Measurements from ENCODE around the gene AKIRIN2. TPM values are rescaled to one million over a fixed set of nuclear protein-coding genes. Genes with fewer than 3 reads are reported as not detected.
"Not testable (repeated sequence)": the region's sequence is repeated elsewhere in the genome, so short reads cannot be mapped to it uniquely, and the experiment has no call there.

The AKIRIN2 gene
- total and polyA plus RNA-seq, 4 donors: 23.2 to 110 (median 60.8) TPM

DNA sequence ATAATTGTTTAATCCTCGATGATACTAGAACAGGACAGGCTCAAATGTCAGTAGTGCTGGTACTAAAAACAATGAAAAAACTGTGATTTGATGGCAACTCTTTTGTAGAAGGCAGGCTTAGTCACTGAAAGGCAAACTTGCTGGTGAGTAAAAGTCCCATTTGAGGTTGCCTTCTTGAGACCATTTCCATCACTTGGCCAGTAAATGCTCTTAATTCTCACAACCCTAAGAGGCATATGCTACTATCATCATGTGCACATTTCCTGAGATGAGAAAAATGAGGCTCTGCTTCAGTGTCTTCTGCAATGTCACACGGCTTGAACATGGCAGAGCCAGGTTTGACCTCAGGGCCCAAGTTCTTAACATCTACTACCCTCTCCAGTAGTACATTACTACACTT lies 9.9 kb downstream of the AKIRIN2 start:
- H3K9me3 ChIP-seq (ENCODE audit: control insufficient read depth, insufficient read depth, low read length): no peaks in the 10 kb centered on the region
- no peak overlapping the region for H3K27ac ChIP-seq (ENCODE audit: low read depth, low read length)
- H3K36me3 ChIP-seq (ENCODE audit: control insufficient read depth, insufficient read depth, low read length): peaks cover 6% of the 10 kb centered on the region
- DNase-seq (ENCODE audit: low read depth in 4 of 6, low spot score in 6 of 6): no peak
- no peak overlapping the region for H3K4me3 ChIP-seq (ENCODE audit: low read depth, low read length)
- no CpG with 5 or more reads among the region's 2 CpGs for WGBS (ENCODE audit: insufficient coverage)
- peaks cover 22% of the 10 kb centered on the region for H3K4me1 ChIP-seq (ENCODE audit: control insufficient read depth, insufficient read depth, low read length)
- no peaks in the 10 kb centered on the region for H3K27me3 ChIP-seq (ENCODE audit: control insufficient read depth, insufficient read depth, low read length)

DNA sequence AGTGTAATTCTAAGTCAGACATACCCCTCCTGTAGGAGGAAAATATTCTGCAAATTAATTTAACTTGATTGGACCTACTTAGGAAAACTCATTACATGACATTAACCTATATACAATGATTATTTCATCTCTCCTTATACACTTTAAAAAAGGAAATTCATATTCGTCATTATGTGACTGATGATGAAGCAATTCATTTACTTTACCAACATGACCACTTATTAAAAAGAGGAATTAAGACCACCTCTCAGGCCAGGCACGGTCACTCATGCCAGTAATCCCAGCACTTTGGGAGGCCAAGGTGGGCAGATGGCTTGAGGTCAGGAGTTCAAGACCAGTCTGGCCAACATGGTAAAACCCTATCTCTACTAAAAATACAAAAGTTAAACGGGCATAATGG lies 11.6 kb downstream of the AKIRIN2 start:
- 100% methylated on average over 1 of the region's 3 CpGs for WGBS (ENCODE audit: insufficient coverage)
- DNase-seq (ENCODE audit: low read depth in 4 of 6, low spot score in 6 of 6): no peak
- Histone ChIP-seq H3K9me3 (ENCODE audit: control insufficient read depth, insufficient read depth, low read length) (no peaks in the 10 kb centered on the region), H3K4me1 (ENCODE audit: control insufficient read depth, insufficient read depth, low read length) (peaks cover 8% of the 10 kb centered on the region), H3K27ac (ENCODE audit: low read depth, low read length) (no peak overlapping the region), H3K4me3 (ENCODE audit: low read depth, low read length) (no peak overlapping the region), H3K27me3 (ENCODE audit: control insufficient read depth, insufficient read depth, low read length) (no peaks in the 10 kb centered on the region), H3K36me3 (ENCODE audit: control insufficient read depth, insufficient read depth, low read length) (peaks cover 6% of the 10 kb centered on the region)

DNA sequence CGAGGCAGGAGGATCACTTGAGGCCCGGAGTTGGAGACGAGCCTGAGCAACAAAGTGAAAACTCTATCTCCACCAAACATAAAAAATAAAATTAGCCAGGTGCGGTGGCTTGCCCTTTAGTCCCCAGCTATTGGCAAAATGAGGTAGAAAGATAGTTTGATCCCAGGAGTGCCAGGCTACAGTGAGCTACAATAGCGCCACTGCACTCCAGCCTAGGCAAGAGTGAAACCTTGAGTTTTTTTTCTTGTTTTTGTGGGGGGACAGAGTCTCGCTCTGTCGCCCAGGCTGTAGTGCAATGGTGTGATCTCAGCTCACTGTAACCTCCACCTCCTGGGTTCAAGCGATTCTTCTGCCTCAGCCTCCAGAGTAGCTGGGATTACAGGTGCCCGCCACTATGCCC lies 14.1 kb downstream of the AKIRIN2 start:
- H3K27me3 ChIP-seq (ENCODE audit: control insufficient read depth, insufficient read depth, low read length); H3K27ac ChIP-seq (ENCODE audit: low read depth, low read length); H3K36me3 ChIP-seq (ENCODE audit: control insufficient read depth, insufficient read depth, low read length); DNase-seq (ENCODE audit: low read depth in 4 of 6, low spot score in 6 of 6); H3K4me3 ChIP-seq (ENCODE audit: low read depth, low read length); H3K9me3 ChIP-seq (ENCODE audit: control insufficient read depth, insufficient read depth, low read length); H3K4me1 ChIP-seq (ENCODE audit: control insufficient read depth, insufficient read depth, low read length): not testable (repeated sequence)
- 100% methylated on average over 2 of the region's 9 CpGs for WGBS (ENCODE audit: insufficient coverage)

DNA sequence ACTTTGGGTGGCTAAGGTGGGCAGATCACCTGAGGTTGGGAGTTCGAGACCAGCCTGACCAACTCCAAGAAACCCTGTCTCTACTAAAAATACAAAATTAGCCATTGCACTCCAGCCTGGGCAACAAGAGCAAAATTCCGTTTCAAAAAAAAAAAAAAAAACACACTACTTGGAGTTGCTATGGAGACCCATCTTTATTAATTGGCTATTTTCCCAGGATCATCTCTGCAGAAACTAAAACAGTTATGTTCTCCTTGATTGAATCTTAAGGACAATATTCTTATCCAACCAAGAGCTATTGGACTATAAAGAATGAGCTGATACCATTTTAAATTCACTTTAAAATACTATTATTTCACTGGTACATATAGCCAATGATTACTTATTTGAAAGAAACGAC lies 14.7 kb downstream of the AKIRIN2 start:
- peaks cover 4% of the 10 kb centered on the region for H3K36me3 ChIP-seq (ENCODE audit: control insufficient read depth, insufficient read depth, low read length)
- no CpG with 5 or more reads among the region's 3 CpGs for WGBS (ENCODE audit: insufficient coverage)
- peak in 1 of 6 donors; percentile 58 for DNase-seq (ENCODE audit: low read depth in 4 of 6, low spot score in 6 of 6)
- H3K4me1 ChIP-seq (ENCODE audit: control insufficient read depth, insufficient read depth, low read length): peaks cover 8% of the 10 kb centered on the region
- H3K27me3 ChIP-seq (ENCODE audit: control insufficient read depth, insufficient read depth, low read length): no peaks in the 10 kb centered on the region
- no peaks in the 10 kb centered on the region for H3K9me3 ChIP-seq (ENCODE audit: control insufficient read depth, insufficient read depth, low read length)
- H3K4me3 ChIP-seq (ENCODE audit: low read depth, low read length): no peak overlapping the region
- H3K27ac ChIP-seq (ENCODE audit: low read depth, low read length): no peak overlapping the region

DNA sequence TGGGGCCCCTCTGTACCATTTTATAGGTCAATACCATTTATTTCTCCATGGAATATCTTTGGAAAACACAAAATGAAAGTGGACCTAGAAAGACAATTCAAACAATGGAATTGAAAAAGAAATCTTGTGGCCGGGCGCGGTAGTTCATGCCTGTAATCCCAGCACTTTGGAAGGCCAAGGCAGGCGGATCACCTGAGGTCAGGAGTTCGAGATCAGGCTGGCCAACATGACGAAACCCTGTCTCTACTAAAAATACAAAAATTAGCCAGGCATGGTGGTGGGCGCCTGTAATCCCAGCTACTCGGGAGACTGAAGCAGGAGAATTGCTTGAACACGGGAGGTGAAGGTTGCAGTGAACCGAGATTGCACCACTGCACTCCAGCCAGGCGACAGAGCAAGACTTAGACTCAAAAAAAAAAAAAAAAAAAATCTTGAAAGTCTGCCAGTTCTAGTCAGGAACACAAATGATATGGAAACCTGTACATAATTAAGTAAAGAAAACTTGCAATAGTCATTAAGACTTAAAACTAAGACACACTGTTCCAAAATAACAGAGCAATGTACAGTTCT lies 15.3 kb downstream of the AKIRIN2 start:
- H3K36me3 ChIP-seq (ENCODE audit: control insufficient read depth, insufficient read depth, low read length); H3K9me3 ChIP-seq (ENCODE audit: control insufficient read depth, insufficient read depth, low read length); H3K4me3 ChIP-seq (ENCODE audit: low read depth, low read length); H3K4me1 ChIP-seq (ENCODE audit: control insufficient read depth, insufficient read depth, low read length); DNase-seq (ENCODE audit: low read depth in 4 of 6, low spot score in 6 of 6); H3K27me3 ChIP-seq (ENCODE audit: control insufficient read depth, insufficient read depth, low read length); H3K27ac ChIP-seq (ENCODE audit: low read depth, low read length): not testable (repeated sequence)
- 100% methylated on average over 4 of the region's 11 CpGs for WGBS (ENCODE audit: insufficient coverage)

DNA sequence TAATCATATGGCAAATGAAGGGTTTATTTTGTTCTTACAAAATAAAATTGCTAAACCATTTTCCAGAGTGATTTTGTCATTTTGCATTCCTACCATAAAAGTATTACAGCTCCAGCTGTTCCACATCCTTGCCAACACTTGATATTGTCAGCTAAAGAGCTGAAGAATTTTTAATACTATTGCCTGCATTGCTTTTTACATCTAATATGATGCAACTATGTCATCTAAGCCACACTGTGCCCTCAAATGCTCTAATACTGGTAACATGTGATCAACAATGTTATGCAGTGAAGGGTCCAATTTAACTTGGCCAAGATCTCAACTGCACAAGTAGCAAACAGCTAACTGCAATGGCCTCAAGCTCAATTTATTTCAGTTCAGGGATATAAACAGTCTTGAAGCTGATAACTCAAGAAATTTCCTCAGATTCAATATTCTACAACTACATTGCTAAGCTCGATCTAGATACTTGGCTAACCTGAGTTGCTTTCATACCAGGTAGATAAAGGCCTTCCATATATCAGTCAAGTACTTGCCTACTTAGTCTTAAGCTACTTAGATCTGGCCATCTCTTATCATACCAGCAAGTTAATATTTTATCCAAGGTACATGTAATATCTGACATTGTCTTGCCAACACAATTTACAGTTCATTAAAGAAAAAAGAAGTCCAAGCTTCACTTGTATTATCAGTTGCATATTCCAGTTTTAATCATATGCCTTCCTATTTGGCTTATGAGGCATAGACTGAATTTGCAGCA lies 17.0 kb downstream of the AKIRIN2 start:
- Histone ChIP-seq H3K9me3 (ENCODE audit: control insufficient read depth, insufficient read depth, low read length) (no peaks in the 10 kb centered on the region), H3K27me3 (ENCODE audit: control insufficient read depth, insufficient read depth, low read length) (no peaks in the 10 kb centered on the region), H3K36me3 (ENCODE audit: control insufficient read depth, insufficient read depth, low read length) (peaks cover 7% of the 10 kb centered on the region), H3K4me3 (ENCODE audit: low read depth, low read length) (no peak overlapping the region), H3K4me1 (ENCODE audit: control insufficient read depth, insufficient read depth, low read length) (no peaks in the 10 kb centered on the region), H3K27ac (ENCODE audit: low read depth, low read length) (no peak overlapping the region)
- DNase-seq (ENCODE audit: low read depth in 4 of 6, low spot score in 6 of 6): no peak
- WGBS (ENCODE audit: insufficient coverage): 100% methylated on average over 1 of the region's 1 CpG

DNA sequence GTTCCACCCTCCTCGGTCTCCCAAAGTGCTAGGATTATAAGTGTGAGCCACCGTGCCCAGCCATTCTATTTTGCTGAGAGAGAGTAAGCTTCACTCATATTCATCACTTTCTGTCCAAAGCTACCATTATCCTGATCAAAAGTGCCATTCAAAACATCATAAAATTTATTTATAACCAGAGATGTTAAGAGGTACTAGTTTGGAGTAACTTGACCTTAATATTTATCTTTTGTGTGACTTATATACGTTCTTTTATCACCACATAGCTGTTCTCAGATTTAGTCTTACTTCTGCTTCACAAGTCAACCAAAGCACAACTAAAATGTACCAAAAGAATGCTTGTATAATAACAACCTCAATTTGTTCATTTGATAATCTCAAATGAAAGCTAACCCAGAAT lies 18.1 kb downstream of the AKIRIN2 start:
- peaks cover 4% of the 10 kb centered on the region for H3K36me3 ChIP-seq (ENCODE audit: control insufficient read depth, insufficient read depth, low read length)
- H3K4me1 ChIP-seq (ENCODE audit: control insufficient read depth, insufficient read depth, low read length): no peaks in the 10 kb centered on the region
- no peaks in the 10 kb centered on the region for H3K27me3 ChIP-seq (ENCODE audit: control insufficient read depth, insufficient read depth, low read length)
- no peaks in the 10 kb centered on the region for H3K9me3 ChIP-seq (ENCODE audit: control insufficient read depth, insufficient read depth, low read length)
- no peak overlapping the region for H3K27ac ChIP-seq (ENCODE audit: low read depth, low read length)
- no CpG with 5 or more reads among the region's 3 CpGs for WGBS (ENCODE audit: insufficient coverage)
- no peak overlapping the region for H3K4me3 ChIP-seq (ENCODE audit: low read depth, low read length)
- DNase-seq (ENCODE audit: low read depth in 4 of 6, low spot score in 6 of 6): no peak

DNA sequence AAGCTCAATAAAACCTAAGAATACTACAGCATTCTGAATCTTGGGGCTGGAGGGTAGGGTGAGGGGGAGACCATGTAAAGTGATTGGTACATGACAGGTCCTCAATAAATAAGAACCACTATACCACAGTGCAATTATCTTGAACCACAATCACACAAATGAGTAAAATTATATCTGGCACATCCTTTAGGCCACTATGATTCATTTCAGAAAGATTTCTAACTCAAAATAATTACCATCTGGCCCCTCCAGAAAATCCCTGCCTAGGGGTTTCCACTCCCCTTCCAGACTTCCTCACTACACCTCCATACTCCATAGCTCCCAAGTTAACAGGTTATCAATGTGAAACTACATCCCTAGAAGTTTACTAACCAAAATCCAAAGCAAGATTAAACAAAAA lies 19.7 kb downstream of the AKIRIN2 start:
- Histone ChIP-seq H3K4me3 (ENCODE audit: low read depth, low read length) (no peak overlapping the region), H3K9me3 (ENCODE audit: control insufficient read depth, insufficient read depth, low read length) (no peaks in the 10 kb centered on the region), H3K27ac (ENCODE audit: low read depth, low read length) (no peak overlapping the region), H3K27me3 (ENCODE audit: control insufficient read depth, insufficient read depth, low read length) (no peaks in the 10 kb centered on the region), H3K36me3 (ENCODE audit: control insufficient read depth, insufficient read depth, low read length) (peaks cover 8% of the 10 kb centered on the region), H3K4me1 (ENCODE audit: control insufficient read depth, insufficient read depth, low read length) (no peaks in the 10 kb centered on the region)
- DNase-seq (ENCODE audit: low read depth in 4 of 6, low spot score in 6 of 6): no peak

DNA sequence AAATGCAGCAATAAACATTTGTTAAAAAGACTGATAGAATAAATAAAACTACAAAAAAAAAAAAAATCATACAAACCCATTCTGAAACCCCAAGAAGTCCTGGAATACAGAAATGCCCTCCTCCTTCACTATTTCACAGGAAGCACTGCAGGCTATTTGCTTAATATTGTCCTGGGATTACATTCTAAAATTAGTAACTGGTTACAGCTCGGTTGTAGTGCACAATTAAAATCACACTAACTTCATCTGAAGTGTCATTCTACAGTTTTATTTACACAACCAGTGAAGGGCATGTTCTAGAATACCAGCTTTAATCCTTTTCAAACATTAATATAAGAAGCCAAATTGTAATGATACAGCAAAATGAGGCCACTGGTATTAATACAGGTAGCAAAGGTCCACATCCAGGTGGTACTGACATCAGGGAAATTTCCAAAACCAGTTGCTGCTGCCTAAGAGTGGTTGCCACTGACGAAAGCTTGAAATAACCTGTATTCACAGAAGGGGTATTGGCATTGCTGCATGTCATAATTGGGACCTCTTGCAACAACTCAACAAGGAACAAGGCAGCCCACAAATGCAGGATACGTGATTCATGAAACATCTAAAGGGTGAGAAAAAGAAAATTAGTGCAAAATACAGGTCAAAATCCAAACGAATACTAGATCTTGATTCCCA lies 26.9 kb downstream of the AKIRIN2 start:
- no peaks in the 10 kb centered on the region for H3K9me3 ChIP-seq (ENCODE audit: control insufficient read depth, insufficient read depth, low read length)
- no peak for DNase-seq (ENCODE audit: low read depth in 4 of 6, low spot score in 6 of 6)
- WGBS (ENCODE audit: insufficient coverage): 40% methylated on average over 1 of the region's 4 CpGs
- H3K4me1 ChIP-seq (ENCODE audit: control insufficient read depth, insufficient read depth, low read length): no peaks in the 10 kb centered on the region
- H3K4me3 ChIP-seq (ENCODE audit: low read depth, low read length): no peak overlapping the region
- H3K36me3 ChIP-seq (ENCODE audit: control insufficient read depth, insufficient read depth, low read length): peaks cover 26% of the 10 kb centered on the region
- H3K27me3 ChIP-seq (ENCODE audit: control insufficient read depth, insufficient read depth, low read length): no peaks in the 10 kb centered on the region
- H3K27ac ChIP-seq (ENCODE audit: low read depth, low read length): no peak overlapping the region

DNA sequence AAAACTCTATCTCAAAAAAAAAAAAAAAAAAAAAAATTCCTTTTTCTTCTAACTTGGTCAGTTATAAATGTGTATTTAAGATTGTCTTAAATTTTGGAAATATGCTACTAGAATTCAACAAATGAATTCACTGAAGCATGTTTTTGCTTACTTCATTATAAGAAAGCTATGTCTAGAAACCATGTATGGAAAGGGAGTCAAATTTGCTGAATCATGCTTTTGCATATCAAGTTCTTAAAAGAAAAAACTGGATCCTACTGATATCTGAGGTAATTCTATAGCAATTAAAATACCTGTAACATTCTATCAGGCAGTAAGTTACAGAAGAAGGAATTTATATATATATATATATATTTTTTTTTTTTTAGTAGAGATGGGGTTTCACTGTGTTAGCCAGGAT lies 27.7 kb downstream of the AKIRIN2 start:
- Histone ChIP-seq H3K4me1 (ENCODE audit: control insufficient read depth, insufficient read depth, low read length) (no peaks in the 10 kb centered on the region), H3K4me3 (ENCODE audit: low read depth, low read length) (no peak overlapping the region), H3K9me3 (ENCODE audit: control insufficient read depth, insufficient read depth, low read length) (no peaks in the 10 kb centered on the region), H3K27me3 (ENCODE audit: control insufficient read depth, insufficient read depth, low read length) (no peaks in the 10 kb centered on the region), H3K36me3 (ENCODE audit: control insufficient read depth, insufficient read depth, low read length) (peaks cover 28% of the 10 kb centered on the region), H3K27ac (ENCODE audit: low read depth, low read length) (no peak overlapping the region)
- DNase-seq (ENCODE audit: low read depth in 4 of 6, low spot score in 6 of 6): no peak
